ENCODE measurements around the gene GTF2H1. TPM values are rescaled to one million over a fixed set of nuclear protein-coding genes. Genes with fewer than 3 reads are reported as not detected.
A peak's percentile ranks its signal among the peaks of the same experiment; 100 is the strongest.

Gene GTF2H1
- total RNA-seq, 4 donors from 2014 or later = 46.6 to 147 (median 60.0) TPM

- in situ Hi-C loops (cut with MboI; ENCODE audit: low pct_ligation_motif_present in 1 of 4, low pct_unique_long_range_greater_than_20kb in 1 of 4, low sequenced_read_pairs in 3 of 4) = no loop called here
- no peak for DNase-seq
- Histone ChIP-seq H3K36me3 (no peaks in the 10 kb centered on the region), H3K4me3 (no peak overlapping the region), H3K27me3 (no peaks in the 10 kb centered on the region), H3K4me1 (no peaks in the 10 kb centered on the region), H3K27ac (no peak overlapping the region), H3K9me3 (no peaks in the 10 kb centered on the region)
- intact Hi-C loops (cut with DNase I; ENCODE audit: low total_unique reads) = no loop called here
- WGBS, 2 donors (ENCODE audit: low coverage in 1 of 2) = 92 to 100% methylated on average over 2 of the region's 2 CpGs
- TF ChIP-seq POLR2AphosphoS5 (IDR thresholded peaks at IDR 0.05) (no peak), POLR2A (IDR thresholded peaks at IDR 0.05) (no peak), EP300 (IDR thresholded peaks at IDR 0.05; ENCODE audit: low read depth) (no peak)
- TF ChIP-seq, protein P1, sequence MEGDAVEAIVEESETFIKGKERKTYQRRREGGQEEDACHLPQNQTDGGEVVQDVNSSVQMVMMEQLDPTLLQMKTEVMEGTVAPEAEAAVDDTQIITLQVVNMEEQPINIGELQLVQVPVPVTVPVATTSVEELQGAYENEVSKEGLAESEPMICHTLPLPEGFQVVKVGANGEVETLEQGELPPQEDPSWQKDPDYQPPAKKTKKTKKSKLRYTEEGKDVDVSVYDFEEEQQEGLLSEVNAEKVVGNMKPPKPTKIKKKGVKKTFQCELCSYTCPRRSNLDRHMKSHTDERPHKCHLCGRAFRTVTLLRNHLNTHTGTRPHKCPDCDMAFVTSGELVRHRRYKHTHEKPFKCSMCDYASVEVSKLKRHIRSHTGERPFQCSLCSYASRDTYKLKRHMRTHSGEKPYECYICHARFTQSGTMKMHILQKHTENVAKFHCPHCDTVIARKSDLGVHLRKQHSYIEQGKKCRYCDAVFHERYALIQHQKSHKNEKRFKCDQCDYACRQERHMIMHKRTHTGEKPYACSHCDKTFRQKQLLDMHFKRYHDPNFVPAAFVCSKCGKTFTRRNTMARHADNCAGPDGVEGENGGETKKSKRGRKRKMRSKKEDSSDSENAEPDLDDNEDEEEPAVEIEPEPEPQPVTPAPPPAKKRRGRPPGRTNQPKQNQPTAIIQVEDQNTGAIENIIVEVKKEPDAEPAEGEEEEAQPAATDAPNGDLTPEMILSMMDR (IDR thresholded peaks at IDR 0.05) = no peak
Observed at GRCh38 chr11:18374956-18375355, 52.6 kb downstream of the GTF2H1 start.

GRCh38 chr11:18375941-18376340 is 53.6 kb downstream of the GTF2H1 start:
- WGBS, 2 donors (ENCODE audit: low coverage in 1 of 2) = 90% methylated on average over 1 of the region's 1 CpG; no CpG with 5 or more reads in 1 of the 2 donors
- no peak for DNase-seq
- intact Hi-C loops (cut with DNase I; ENCODE audit: low total_unique reads) (no loop called here), in situ Hi-C loops (cut with MboI; ENCODE audit: low pct_ligation_motif_present in 1 of 4, low pct_unique_long_range_greater_than_20kb in 1 of 4, low sequenced_read_pairs in 3 of 4) (no loop called here)
- Histone ChIP-seq H3K36me3 (no peaks in the 10 kb centered on the region), H3K27ac (no peak overlapping the region), H3K4me1 (no peaks in the 10 kb centered on the region), H3K9me3 (no peaks in the 10 kb centered on the region), H3K27me3 (no peaks in the 10 kb centered on the region), H3K4me3 (no peak overlapping the region)
- TF ChIP-seq POLR2A (IDR thresholded peaks at IDR 0.05) (no peak), POLR2AphosphoS5 (IDR thresholded peaks at IDR 0.05) (no peak), EP300 (IDR thresholded peaks at IDR 0.05; ENCODE audit: low read depth) (no peak)
- TF ChIP-seq, protein P1 (IDR thresholded peaks at IDR 0.05) = no peak

DNA sequence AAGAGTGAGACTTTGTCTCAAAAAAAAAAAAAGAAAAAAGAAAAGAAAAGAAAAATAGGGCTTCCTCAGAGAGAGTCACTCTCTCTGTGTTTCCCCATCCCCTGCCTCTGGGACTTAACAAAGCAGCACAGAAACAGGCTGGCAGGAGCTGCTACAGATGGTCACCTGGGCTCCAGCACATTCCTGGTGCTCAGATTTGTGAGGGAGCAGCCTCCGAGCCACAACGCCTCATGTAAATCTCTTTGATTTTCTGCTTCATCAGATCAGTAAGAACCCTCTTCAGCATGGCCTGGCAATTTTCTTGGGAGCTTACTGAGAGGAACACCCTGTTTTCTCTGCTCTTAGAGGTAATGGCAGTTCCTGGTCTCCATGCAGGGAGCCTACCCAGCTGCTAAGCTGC is 56.8 kb downstream of the GTF2H1 start:
- intact Hi-C loops (cut with DNase I; ENCODE audit: low total_unique reads) = no loop called here
- Histone ChIP-seq H3K4me3 (no peak overlapping the region), H3K27me3 (no peaks in the 10 kb centered on the region), H3K9me3 (no peaks in the 10 kb centered on the region), H3K36me3 (no peaks in the 10 kb centered on the region), H3K4me1 (peaks cover 16 to 19% (median 18%) of the 10 kb centered on the region in 4 donors), H3K27ac (no peak overlapping the region)
- no peak for TF ChIP-seq POLR2A (IDR thresholded peaks at IDR 0.05)
- TF ChIP-seq EP300 (IDR thresholded peaks at IDR 0.05; ENCODE audit: low read depth) = no peak
- TF ChIP-seq, protein P1 (IDR thresholded peaks at IDR 0.05) = no peak
- no peak for TF ChIP-seq POLR2AphosphoS5 (IDR thresholded peaks at IDR 0.05)
- DNase-seq = no peak
- 43 to 44% methylated on average over 2 of the region's 2 CpGs for WGBS, 2 donors (ENCODE audit: low coverage in 1 of 2)
- in situ Hi-C loops (cut with MboI; ENCODE audit: low pct_ligation_motif_present in 1 of 4, low pct_unique_long_range_greater_than_20kb in 1 of 4, low sequenced_read_pairs in 3 of 4) = no loop called here

DNA sequence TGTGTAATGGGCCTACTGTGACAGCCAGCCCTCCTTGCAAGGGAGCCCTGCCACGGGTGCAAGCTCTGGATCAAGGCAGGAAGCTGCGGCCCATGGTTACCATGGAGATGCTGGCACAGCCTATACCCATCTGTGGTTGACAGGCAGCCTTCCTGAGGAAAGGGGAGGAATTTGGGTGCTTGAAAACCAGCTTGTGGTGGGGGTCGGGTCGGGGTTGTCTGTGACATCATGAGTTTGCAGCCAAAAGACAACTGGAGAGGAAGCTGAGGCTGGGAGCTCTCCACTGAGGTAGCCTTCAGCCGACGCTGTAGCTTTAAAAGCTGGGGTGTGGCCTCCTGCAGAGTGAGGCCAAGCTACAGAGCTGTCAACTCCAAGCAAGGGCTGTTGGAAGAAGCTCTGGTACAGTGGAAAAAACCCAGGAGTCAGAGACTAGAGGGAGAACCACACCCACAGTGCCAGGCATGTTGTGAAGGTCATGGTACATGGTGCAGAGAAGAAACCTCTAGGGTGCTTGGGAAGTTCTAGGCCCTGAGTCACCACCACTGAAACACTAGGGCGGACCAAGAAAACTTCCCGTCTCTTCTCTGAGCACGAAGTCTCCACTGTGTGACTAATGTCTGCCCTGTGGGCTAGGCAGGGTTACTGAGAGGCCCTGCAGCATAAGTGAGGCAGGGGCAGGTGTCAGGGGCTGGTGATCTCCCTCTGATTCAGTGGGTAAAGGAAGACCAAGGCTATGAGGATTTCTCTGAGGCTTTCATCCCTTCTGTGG is 61.2 kb downstream of the GTF2H1 start:
- Histone ChIP-seq H3K27ac (peak overlapping the region; percentile 92 to 96 (median 94)), H3K4me3 (peak overlapping the region in 1 of 4 donors; percentile 3), H3K27me3 (no peaks in the 10 kb centered on the region), H3K4me1 (peaks cover 25 to 32% (median 30%) of the 10 kb centered on the region in 4 donors), H3K36me3 (no peaks in the 10 kb centered on the region), H3K9me3 (no peaks in the 10 kb centered on the region)
- DNase-seq = peak; percentile 83
- in situ Hi-C loops (cut with MboI; ENCODE audit: low pct_ligation_motif_present in 1 of 4, low pct_unique_long_range_greater_than_20kb in 1 of 4, low sequenced_read_pairs in 3 of 4) (no loop called here), intact Hi-C loops (cut with DNase I; ENCODE audit: low total_unique reads) (no loop called here)
- TF ChIP-seq POLR2AphosphoS5 (IDR thresholded peaks at IDR 0.05) = peak; percentile 29 to 69 (median 56)
- TF ChIP-seq POLR2A (IDR thresholded peaks at IDR 0.05) = no peak
- TF ChIP-seq, protein P1 (IDR thresholded peaks at IDR 0.05) = peak in 1 of 5 experiments; percentile 25
- no peak for TF ChIP-seq EP300 (IDR thresholded peaks at IDR 0.05; ENCODE audit: low read depth)
- 0 to 11% methylated on average over 2 to 9 of the region's 9 CpGs for WGBS, 2 donors (ENCODE audit: low coverage in 1 of 2)

All from transverse colon (tissue), 4 donors.